ENCODE measurements around the gene ROPN1. TPM values are rescaled to one million over a fixed set of nuclear protein-coding genes. Genes with fewer than 3 reads are reported as not detected.

Gene ROPN1
- total and polyA plus RNA-seq, 9 donors, result not detected

DNA sequence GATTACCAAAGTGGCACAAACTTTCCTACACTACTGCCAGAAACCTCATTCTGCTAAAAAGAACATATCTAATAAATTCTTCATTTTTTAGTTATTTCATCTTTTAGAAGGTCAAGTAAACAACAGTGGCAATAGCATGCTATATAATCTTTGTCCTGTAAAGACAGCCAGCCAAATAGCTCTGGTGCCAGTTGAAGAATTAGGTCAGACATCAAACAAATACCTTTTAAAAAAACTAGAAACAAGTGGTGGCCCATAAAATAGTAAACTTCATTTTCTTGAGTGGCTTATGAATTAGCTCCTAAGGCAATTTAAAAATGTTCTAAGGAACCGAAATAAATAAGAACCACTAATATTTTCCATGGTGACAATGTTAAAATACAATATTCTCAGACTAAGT is 50.4 kb downstream of the ROPN1 start:
- H3K9me3 ChIP-seq, result no peaks in the 10 kb centered on the region
- intact Hi-C loops (cut with DNase I), result no loop called here
- no peaks in the 10 kb centered on the region for H3K36me3 ChIP-seq
- no peaks in the 10 kb centered on the region for H3K27me3 ChIP-seq
- H3K4me3 ChIP-seq, result no peak overlapping the region
- no peak for TF ChIP-seq POLR2A (IDR thresholded peaks at IDR 0.05)
- no peak for TF ChIP-seq EP300 (IDR thresholded peaks at IDR 0.05)
- TF ChIP-seq, protein P1, sequence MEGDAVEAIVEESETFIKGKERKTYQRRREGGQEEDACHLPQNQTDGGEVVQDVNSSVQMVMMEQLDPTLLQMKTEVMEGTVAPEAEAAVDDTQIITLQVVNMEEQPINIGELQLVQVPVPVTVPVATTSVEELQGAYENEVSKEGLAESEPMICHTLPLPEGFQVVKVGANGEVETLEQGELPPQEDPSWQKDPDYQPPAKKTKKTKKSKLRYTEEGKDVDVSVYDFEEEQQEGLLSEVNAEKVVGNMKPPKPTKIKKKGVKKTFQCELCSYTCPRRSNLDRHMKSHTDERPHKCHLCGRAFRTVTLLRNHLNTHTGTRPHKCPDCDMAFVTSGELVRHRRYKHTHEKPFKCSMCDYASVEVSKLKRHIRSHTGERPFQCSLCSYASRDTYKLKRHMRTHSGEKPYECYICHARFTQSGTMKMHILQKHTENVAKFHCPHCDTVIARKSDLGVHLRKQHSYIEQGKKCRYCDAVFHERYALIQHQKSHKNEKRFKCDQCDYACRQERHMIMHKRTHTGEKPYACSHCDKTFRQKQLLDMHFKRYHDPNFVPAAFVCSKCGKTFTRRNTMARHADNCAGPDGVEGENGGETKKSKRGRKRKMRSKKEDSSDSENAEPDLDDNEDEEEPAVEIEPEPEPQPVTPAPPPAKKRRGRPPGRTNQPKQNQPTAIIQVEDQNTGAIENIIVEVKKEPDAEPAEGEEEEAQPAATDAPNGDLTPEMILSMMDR (IDR thresholded peaks at IDR 0.05), result no peak
- H3K27ac ChIP-seq, result no peak overlapping the region
- DNase-seq, result no peak
- H3K4me1 ChIP-seq (ENCODE audit: insufficient read depth), result no peaks in the 10 kb centered on the region
- 84 to 90% (median 89%) methylated on average over 1 of the region's 1 CpG for WGBS, 3 donors

- Histone ChIP-seq H3K9me3 (no peaks in the 10 kb centered on the region), H3K4me3 (no peak overlapping the region), H3K4me1 (ENCODE audit: insufficient read depth) (no peaks in the 10 kb centered on the region), H3K27ac (no peak overlapping the region), H3K27me3 (no peaks in the 10 kb centered on the region), H3K36me3 (no peaks in the 10 kb centered on the region)
- WGBS, 3 donors, result 39 to 49% (median 47%) methylated on average over 2 of the region's 2 CpGs
- DNase-seq, result no peak
- intact Hi-C loops (cut with DNase I), result no loop called here
- TF ChIP-seq POLR2A (IDR thresholded peaks at IDR 0.05), result no peak
- TF ChIP-seq EP300 (IDR thresholded peaks at IDR 0.05), result no peak
- TF ChIP-seq, protein P1 (IDR thresholded peaks at IDR 0.05), result peak in 1 of 3 donors; percentile 6
Observed at GRCh38 chr3:123941121-123941520, 50.8 kb downstream of the ROPN1 start.

DNA sequence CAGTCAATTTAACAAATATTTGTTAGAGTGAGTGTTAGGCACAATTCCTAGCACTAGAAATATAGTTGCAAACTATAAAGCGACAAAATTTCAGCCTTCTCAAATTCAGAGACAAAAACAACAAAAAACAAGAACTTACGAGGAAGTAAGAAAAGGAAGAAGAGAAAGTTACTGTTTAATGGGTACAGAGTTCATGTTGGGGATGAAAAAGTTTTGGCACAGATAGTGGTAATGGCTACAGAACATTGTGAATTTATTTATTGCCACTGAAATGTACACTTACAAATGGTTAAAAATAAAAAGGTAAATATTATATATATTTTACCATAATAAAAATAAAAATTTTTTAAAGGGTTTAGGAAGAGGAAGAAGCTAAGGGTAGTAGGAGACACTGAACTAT is 52.2 kb downstream of the ROPN1 start:
- H3K4me1 ChIP-seq (ENCODE audit: insufficient read depth), result no peaks in the 10 kb centered on the region
- H3K9me3 ChIP-seq, result no peaks in the 10 kb centered on the region
- H3K27ac ChIP-seq, result no peak overlapping the region
- H3K36me3 ChIP-seq, result no peaks in the 10 kb centered on the region
- intact Hi-C loops (cut with DNase I), result no loop called here
- no peak for DNase-seq
- no peak overlapping the region for H3K4me3 ChIP-seq
- 95 to 98% (median 96%) methylated on average over 2 of the region's 2 CpGs for WGBS, 3 donors
- no peak for TF ChIP-seq POLR2A (IDR thresholded peaks at IDR 0.05)
- no peak for TF ChIP-seq EP300 (IDR thresholded peaks at IDR 0.05)
- TF ChIP-seq, protein P1 (IDR thresholded peaks at IDR 0.05), result no peak
- no peaks in the 10 kb centered on the region for H3K27me3 ChIP-seq

DNA sequence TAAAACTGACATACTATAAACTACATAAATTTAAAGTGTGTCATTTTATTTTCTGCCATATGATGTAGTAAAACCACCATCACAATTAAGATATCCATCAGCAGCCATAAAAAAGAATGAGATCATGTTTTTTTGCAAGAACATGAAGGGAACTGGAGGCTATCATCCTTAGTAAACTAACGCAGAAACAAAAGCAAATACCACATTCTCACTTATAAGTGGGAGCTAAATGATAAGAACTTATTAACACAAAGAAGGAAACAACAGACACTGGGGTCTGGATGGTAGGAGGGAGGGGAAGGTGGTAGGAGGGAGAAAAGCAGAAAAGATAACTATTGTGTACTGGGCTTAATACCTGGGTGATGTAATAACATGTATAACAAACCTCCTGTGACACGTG is 55.5 kb downstream of the ROPN1 start:
- intact Hi-C loops (cut with DNase I), result no loop called here
- 45 to 60% (median 53%) methylated on average over 2 of the region's 2 CpGs for WGBS, 3 donors

More for the DNA sequence above, 55.5 kb downstream of the ROPN1 start:
- no peak overlapping the region for H3K4me3 ChIP-seq
- H3K27me3 ChIP-seq, result no peaks in the 10 kb centered on the region
- no peaks in the 10 kb centered on the region for H3K4me1 ChIP-seq (ENCODE audit: insufficient read depth)
- no peak for TF ChIP-seq POLR2A (IDR thresholded peaks at IDR 0.05)
- no peak for TF ChIP-seq EP300 (IDR thresholded peaks at IDR 0.05)
- TF ChIP-seq, protein P1 (IDR thresholded peaks at IDR 0.05), result no peak
- H3K27ac ChIP-seq, result no peak overlapping the region
- H3K36me3 ChIP-seq, result no peaks in the 10 kb centered on the region
- no peak for DNase-seq
- no peaks in the 10 kb centered on the region for H3K9me3 ChIP-seq
